ENCODE measurements around the gene EPHA3. TPM values are rescaled to one million over a fixed set of nuclear protein-coding genes. Genes with fewer than 3 reads are reported as not detected.

EPHA3 gene
- total RNA-seq = 0.14 and 0.22 TPM in 2 replicates

GRCh38 chr3:89107461-89108290, at the start of gene EPHA3:
Gene EPHA3 (plus strand): TSS chr3:89107621. CDS start chr3:89107749, 128 bp downstream.

